ENCODE data around the gene ZFPM1.

Gene ZFPM1

GRCh38 chr16:88550246-88550661 lies 97.2 kb downstream of the ZFPM1 start:
- DNase-seq, result no peak

DNA sequence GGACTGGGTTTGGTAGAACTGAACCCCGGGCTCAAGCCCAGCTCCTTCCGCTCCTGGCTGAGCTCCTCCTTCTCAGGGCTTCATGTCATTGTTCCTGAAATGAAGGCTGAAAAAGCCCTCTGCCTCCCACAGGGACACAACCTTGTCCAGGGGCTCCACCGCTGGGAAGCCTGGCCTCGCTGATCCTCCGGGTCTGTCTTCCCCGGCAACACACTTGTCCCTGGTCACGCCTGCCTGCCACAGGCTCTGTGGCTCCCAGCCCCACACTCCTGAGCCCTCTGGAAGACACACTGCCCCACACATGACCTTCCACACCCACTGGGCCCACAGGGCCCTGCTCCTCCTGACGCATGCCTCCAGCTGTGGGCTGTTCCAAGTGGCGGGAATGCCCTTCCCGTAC lies 99.1 kb downstream of the ZFPM1 start:
- DNase-seq, result no peak

- no peak for DNase-seq
Measured at GRCh38 chr16:88552815-88553214, 99.7 kb downstream of the ZFPM1 start.

DNA sequence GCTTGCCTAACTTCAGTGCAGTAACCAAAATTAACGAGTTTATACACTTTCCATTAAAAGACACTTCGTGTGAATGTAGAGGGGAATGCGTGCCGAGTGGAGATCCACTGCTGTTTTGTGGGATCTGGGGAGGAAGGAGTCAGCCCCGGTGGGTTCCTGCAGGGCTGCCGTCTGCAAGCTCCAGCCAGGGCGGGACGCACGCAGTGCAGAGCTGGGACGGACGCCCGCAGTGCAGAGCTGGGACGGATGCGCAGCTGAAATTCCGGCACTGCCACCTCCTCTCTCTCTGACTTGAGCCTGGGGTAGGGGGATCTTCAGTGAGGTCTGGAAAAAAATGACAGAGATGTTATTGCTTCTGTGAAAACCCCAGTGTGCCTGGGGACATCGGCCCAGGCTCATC lies 100.7 kb downstream of the ZFPM1 start:
- no peak for DNase-seq

- no peak for DNase-seq
Measured at GRCh38 chr16:88554711-88555264, 101.7 kb downstream of the ZFPM1 start.

DNA sequence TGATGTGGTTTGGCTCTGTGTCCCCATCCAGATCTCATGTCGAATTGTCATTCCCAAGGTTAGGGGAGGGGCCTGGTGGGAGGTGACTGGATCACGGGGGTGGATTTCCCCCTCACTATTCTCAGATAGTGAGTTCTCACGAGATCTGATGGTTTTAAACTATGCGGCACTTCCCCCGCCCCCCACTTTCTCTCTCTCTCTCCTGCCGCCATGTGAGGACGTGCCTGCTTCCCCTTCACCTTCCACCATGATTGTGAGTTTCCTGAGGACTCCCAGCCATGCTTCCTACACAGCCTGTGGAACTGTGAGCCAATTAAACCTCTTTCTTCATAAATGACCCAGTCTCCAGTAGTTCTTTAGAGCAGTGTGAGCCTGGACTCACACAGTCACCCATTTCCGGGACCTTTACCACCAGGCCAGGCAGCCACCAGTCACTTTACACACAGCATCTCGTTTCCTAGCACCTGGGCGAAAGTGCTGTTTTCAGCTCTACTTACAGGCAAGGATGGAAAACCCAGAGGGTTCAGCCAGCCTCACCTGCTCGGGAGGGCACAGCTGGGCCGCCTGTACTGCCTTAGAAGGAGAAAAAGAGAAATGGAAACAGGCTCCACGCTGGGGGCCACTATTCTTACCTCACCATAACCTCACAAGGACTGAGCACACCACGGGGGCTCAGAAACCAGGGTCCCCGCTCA lies 103.4 kb downstream of the ZFPM1 start:
- DNase-seq, result no peak

DNA sequence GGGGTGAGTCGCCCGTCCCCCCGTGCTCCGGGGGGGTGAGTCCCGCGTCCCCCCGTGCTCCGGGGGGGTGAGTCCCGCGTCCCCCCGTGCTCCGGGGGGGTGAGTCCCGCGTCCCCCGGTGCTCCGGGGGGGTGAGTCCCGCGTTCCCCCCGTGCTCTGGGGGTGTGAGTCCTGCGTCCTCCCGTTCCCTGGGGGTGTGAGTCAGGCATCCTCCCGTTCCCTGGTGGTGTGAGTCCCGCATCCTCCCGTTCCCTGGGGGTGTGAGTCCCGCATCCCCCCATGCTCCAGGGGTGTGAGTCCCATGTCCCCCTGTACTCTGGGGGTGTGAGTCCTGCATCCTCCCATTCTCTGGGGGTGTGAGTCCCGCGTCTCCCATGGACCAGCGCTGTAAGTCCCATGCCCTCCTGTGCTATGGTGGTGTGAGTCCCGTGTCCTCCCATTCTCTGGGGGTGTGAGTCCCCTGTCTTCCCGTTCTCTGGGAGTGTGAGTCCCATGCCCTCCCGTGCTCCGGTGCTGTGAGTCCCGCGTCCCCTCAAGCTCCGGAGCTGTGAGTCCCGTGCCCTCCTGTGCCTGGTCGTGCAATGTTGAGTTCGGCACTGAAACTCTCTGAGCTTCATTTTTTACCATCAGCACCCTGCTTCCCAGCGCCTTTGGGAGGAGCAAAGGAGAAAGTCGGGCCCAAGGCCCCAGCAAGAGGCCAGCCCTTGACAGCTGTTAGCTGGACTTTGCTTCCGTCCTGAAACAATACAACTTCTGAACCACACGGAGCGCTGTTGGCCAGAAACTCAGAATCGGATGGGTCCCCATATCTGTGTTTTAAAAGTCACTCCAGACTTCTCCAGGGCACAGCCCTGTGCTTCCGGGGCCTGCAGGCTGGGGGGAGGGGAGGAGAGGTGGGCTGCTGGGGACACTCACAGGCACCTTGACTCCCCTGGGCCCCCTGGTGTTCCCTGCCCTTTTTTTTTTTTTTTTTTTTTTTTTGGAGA lies 105.7 kb downstream of the ZFPM1 start:
- DNase-seq, result no peak

DNA sequence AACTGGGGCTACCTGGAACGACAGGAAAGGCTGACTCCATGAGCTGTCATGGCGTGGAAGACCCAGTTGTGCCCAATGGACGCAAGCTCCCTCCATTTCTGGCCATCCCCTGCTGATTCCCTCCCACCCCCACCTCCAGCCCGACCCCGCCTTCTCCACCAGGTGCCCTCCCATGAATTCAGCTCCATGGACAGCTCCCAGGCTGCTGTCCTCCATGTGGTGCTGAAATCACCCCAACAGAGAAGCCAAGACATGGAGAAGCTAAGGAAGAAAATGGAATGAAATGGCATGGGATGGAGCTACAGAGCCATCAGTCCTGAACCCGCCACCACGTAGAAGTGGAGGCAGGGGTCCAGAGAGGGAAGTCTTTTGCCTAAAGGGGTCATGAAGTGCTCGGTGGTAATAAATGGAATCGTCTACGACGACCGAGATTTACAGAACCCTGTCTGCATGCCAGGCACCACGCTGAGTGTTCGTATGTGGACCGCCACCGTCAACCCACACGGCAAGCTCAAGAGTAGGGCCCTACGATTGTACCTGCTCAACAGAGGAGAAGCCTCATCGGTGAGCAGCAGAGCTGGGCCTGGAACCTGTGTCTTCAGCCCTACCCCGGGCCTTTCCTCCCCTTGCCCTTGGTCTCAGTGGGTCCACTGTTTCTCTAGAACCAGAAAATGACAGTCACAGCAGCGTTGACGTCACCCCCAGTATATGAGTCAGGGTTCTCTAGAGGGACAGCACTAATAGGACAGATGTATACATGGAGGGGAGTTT lies 107.8 kb downstream of the ZFPM1 start:
- DNase-seq, result no peak

- peak; percentile 40 for DNase-seq
Measured at GRCh38 chr16:88561485-88562359, 108.6 kb downstream of the ZFPM1 start.

GRCh38 chr16:88566158-88566557 lies 113.1 kb downstream of the ZFPM1 start:
- peak; percentile 27 for DNase-seq

GRCh38 chr16:88568710-88569613 lies 115.9 kb downstream of the ZFPM1 start:
- no peak for DNase-seq

- DNase-seq, result no peak
Measured at GRCh38 chr16:88569614-88569984, 116.5 kb downstream of the ZFPM1 start.

DNA sequence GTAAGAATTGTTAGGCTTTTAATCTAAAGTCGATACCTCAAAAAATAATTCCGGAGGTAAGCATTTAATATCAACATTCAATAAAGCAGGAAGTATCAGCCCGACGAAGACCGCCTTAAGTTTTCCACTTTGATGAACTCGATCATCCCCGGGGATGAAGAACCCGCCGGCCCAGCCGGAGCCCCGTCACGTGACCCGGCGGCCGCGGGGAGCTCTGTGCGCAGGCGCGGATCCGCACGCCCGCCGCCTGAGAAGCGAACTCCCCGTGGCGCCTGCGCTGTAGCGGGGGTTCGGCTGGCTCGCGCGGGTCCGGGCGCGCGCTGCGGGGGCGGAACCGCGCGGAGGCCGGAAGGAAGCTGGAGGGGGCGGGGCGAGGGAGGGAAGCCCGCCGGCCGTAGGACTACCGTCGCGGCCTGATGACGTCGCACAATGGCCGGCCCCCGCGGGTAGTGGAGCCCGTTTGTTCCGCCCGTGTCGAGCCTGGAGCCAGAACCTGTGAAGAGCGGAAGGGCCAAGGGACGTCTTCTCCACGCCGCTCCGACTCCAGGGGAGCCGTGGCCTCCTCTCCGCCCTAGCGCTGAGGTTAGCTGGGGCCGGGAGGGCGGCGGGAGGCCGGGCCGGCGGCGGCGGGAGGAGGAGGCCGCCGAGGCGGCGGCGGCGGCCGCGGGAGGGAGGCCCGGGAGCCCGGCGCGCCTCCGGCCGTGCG lies 117.1 kb downstream of the ZFPM1 start, which contains the start of gene ZC3H18:
TSS of gene ZC3H18 (plus strand) at position 419 of the 706 bp plus-strand sequence. CDS start 6,721 bp downstream, outside the sequence.
- peak; percentile 97 for DNase-seq

- peak; percentile 23 for DNase-seq
Measured at GRCh38 chr16:88570691-88571092, 117.6 kb downstream of the ZFPM1 start.

DNA sequence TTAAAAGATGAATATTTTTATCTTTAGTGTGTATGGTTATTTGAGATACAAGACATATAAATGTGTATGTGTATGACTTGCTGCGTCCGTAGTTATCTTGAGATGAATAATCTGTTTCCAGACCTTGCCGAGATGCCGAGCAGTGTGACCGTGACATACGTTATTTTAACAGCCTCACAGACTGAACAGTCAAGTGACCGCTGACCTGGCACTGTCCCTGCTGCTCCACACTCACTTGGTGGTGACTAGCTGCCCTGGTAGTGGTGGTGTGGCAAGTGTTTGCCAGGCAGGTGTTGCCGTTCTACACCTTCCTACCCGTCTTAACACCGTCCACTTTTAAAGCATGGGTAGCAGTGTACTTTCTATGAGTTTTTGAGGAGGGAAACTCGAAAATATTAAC lies 122.2 kb downstream of the ZFPM1 start:
- no peak for DNase-seq

GRCh38 chr16:88576307-88576706 lies 123.2 kb downstream of the ZFPM1 start:
- DNase-seq, result no peak

DNA sequence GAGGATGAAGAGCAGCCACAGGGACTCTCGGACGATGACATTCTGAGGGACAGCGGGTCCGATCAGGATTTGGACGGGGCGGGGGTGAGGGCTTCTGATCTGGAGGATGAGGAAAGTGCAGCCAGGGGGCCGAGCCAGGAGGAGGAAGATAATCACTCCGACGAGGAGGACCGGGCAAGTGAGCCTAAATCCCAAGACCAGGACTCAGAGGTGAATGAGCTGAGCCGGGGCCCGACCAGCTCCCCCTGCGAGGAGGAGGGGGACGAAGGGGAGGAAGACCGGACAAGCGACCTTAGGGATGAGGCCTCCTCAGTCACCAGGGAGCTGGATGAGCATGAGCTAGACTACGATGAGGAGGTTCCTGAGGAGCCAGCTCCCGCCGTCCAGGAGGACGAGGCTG lies 124.1 kb downstream of the ZFPM1 start:
- no peak for DNase-seq

GRCh38 chr16:88578446-88579313 lies 125.6 kb downstream of the ZFPM1 start:
- DNase-seq, result no peak

DNA sequence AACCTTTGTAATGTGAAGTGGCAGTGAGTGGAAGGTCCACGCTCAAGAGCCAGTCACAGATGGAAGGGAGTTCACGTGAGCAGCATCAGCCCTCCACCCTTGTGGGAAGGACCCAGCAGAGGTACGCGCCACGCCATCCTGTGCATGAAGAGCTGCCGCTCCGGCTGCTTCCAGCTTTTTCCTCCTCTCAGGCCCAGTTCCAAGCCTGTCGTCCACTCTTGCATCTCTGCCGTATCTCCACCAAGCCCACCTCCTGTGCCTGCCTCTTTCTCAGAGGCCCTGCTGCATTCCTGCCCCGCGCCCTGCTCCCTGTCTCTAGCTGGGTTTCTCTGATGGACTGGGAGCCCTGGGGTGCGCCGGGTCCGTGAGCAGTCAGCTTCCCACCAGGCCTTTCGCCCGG lies 127.3 kb downstream of the ZFPM1 start:
- no peak for DNase-seq

Measured in activated T-cell treated with anti-CD3 and anti-CD28 coated beads for 4 hours (primary cell).